Spleen (tissue), 11 donors: ENCODE measurements around the gene TRIM26. TPM values are rescaled to one million over a fixed set of nuclear protein-coding genes. Genes with fewer than 3 reads are reported as not detected.

Experiments
- DNase-seq: peaks from one replicate; pipeline ENCODE4 v3.0.0-alpha.2; 2020
- H3K27ac ChIP-seq, 8 donors: fragments of 200-600 bp; sonication (generic) in 7 of 8; 1 replicate in 4 of 8; 2 replicates in 4 of 8; pipeline versions ENCODE4 v1.5.0 to v1.8.0; 2016 to 2021; ENCODE audit warnings: inconsistent platforms in 4 of 8, mild to moderate bottlenecking in 4 of 8, moderate library complexity in 1 of 8
- H3K27me3 ChIP-seq, 7 donors: fragments of 200-600 bp; sonication (generic) in 6 of 7; replicated peaks in 1 of 7; 1 replicate in 4 of 7; 2 replicates in 3 of 7; pipeline versions ENCODE4 v1.5.0 to v1.8.0; 2016 to 2021; ENCODE audit warnings: inconsistent platforms in 3 of 7, mild to moderate bottlenecking in 1 of 7
- H3K36me3 ChIP-seq, 6 donors: fragments of 200-600 bp; sonication (generic) in 5 of 6; 1 replicate in 4 of 6; 2 replicates in 2 of 6; pipeline versions ENCODE4 v1.5.0 to v1.8.0; 2016 to 2021; ENCODE audit warnings: inconsistent platforms in 2 of 6
- H3K4me1 ChIP-seq, 6 donors: fragments of 200-600 bp; sonication (generic) in 5 of 6; 1 replicate in 3 of 6; 2 replicates in 3 of 6; pipeline versions ENCODE4 v1.5.0 to v1.8.0; 2016 to 2021; ENCODE audit warnings: inconsistent platforms in 3 of 6
- H3K4me3 ChIP-seq, 8 donors: fragments of 200-600 bp; sonication (generic) in 7 of 8; 1 replicate in 4 of 8; 2 replicates in 4 of 8; pipeline versions ENCODE4 v1.5.0 to v1.8.0; 2016 to 2021; ENCODE audit warnings: inconsistent platforms in 4 of 8, mild to moderate bottlenecking in 4 of 8, moderate library complexity in 2 of 8
- H3K9me3 ChIP-seq, 8 donors: fragments of 200-600 bp; sonication (generic) in 7 of 8; 1 replicate in 4 of 8; 2 replicates in 4 of 8; pipeline versions ENCODE4 v1.5.0 to v1.8.0; 2016 to 2021; ENCODE audit warnings: inconsistent platforms in 4 of 8
- CTCF ChIP-seq, 11 experiments: fragments of 200-600 bp in 7 of 11; fragments of 450-650 bp in 4 of 11; sonication (generic) in 4 of 11; IDR thresholded peaks in 8 of 11; conservative IDR thresholded peaks in 3 of 11; 1 replicate in 7 of 11; 2 replicates in 4 of 11; pipeline versions ENCODE4 v1.4.0 to v1.8.0; 2016 to 2021; ENCODE audit warnings: antibody characterized with exemption in 11 of 11, inconsistent platforms in 4 of 11, mild to moderate bottlenecking in 1 of 11
- POLR2A ChIP-seq, 3 donors: fragments of 450-650 bp; IDR thresholded peaks; one replicate each; pipeline ENCODE4 v1.5.1; 2017; ENCODE audit warnings: antibody characterized with exemption in 3 of 3, mild to moderate bottlenecking in 1 of 3
- POLR2AphosphoS5 ChIP-seq, 3 donors: sonication (generic); formaldehyde crosslinking; IDR thresholded peaks; one replicate each; pipeline ENCODE4 v1.5.1; 2017; ENCODE audit warnings: antibody characterized with exemption in 3 of 3
- WGBS, 5 donors: extraction: QIAGEN DNeasy Blood & Tissue Kit in 3 of 5; methylation state at CpG; one replicate each; pipeline versions ENCODE4 v1.1.5 to v1.1.7; 2013 to 2018; 5-methylcytosine and 5-hydroxymethylcytosine counted together
- intact Hi-C: fragments of 100-400 bp; cut with DNase I; formaldehyde crosslinking; loops from one replicate; pipeline ENCODE4 v1.15.0; 2023; ENCODE audit warnings: low total_unique reads
- polyA plus RNA-seq, 3 donors: library from polyadenylated mRNA; stranded (reverse); fragments of 200-250 nt; gene quantifications; one replicate each; pipeline ENCODE4 v1.2.1, GENCODE V29; 2013
- total RNA-seq, 7 donors: library from RNA; depleted of rRNA in 3 of 7; stranded (reverse); fragments of >200 nt in 3 of 7; fragmentation: NEBNext Ultra II Directional in 4 of 7; extraction: Animal tissue kit (Norgen Biotek cat#: 25700) in 4 of 7; gene quantifications; one replicate each; pipeline versions ENCODE4 v1.1.0 to v1.2.1, GENCODE V29; 2016 to 2021
- donor health status: healthy with polysubstance abuse.
- donor health status: DM: no; HTN: no; CAD: no; lungs with moderate emphysema.
- donor health status: DM: no; HTN: no; CAD: no.
- donor health status: Bipolar disorder and iron deficiency.
- donor health status: healthy.
- donor health status: DM: no; HTN: no; CAD: no.
- donor health status: DM: yes; HTN: yes; CAD: no.

Gene TRIM26
- total and polyA plus RNA-seq, 10 donors = 22.6 to 64.3 (median 46.8) TPM

- intact Hi-C loops = no loop called here
- H3K36me3 ChIP-seq = peaks cover 0 to 9% (median 0%) of the 10 kb centered on the region in 6 donors
- WGBS, 5 donors = 0 to 1% (median 0%) methylated on average over 12 of the region's 12 CpGs
- peaks cover 21 to 58% (median 48%) of the 10 kb centered on the region in 6 donors for H3K4me1 ChIP-seq
- no peak for DNase-seq
- no peaks in the 10 kb centered on the region for H3K27me3 ChIP-seq
- H3K9me3 ChIP-seq = no peaks in the 10 kb centered on the region
- H3K4me3 ChIP-seq = peak overlapping the region; percentile 64 to 86 (median 82)
- H3K27ac ChIP-seq = peak overlapping the region; percentile 97 to 100 (median 98)
- no peak for TF ChIP-seq POLR2AphosphoS5 (IDR thresholded peaks at IDR 0.05)
- TF ChIP-seq CTCF (IDR thresholded peaks at IDR 0.05 in 8 of 11, conservative IDR thresholded peaks at IDR 0.05 in 3 of 11) = no peak
- TF ChIP-seq POLR2A (IDR thresholded peaks at IDR 0.05) = no peak
Observed at GRCh38 chr6:30213667-30213956, 406 bp upstream of the TRIM26 start.

GRCh38 chr6:30211899-30212298 lies 1.3 kb downstream of the TRIM26 start:
- WGBS, 5 donors = 24 to 57% (median 51%) methylated on average over 3 of the region's 3 CpGs
- Histone ChIP-seq H3K4me3 (peak overlapping the region in 6 of 8 donors; percentile 64 to 86 (median 83)), H3K27me3 (no peaks in the 10 kb centered on the region), H3K36me3 (peaks cover 0 to 9% (median 0%) of the 10 kb centered on the region in 6 donors), H3K27ac (peak overlapping the region in 2 of 8 donors; percentile 100), H3K9me3 (no peaks in the 10 kb centered on the region), H3K4me1 (peaks cover 29 to 75% (median 64%) of the 10 kb centered on the region in 6 donors)
- DNase-seq = no peak
- TF ChIP-seq CTCF (IDR thresholded peaks at IDR 0.05 in 8 of 11, conservative IDR thresholded peaks at IDR 0.05 in 3 of 11) (no peak), POLR2A (IDR thresholded peaks at IDR 0.05) (no peak), POLR2AphosphoS5 (IDR thresholded peaks at IDR 0.05) (no peak)
- intact Hi-C loops = no loop called here

- no peak for DNase-seq
- intact Hi-C loops = no loop called here
- TF ChIP-seq CTCF (IDR thresholded peaks at IDR 0.05 in 8 of 11, conservative IDR thresholded peaks at IDR 0.05 in 3 of 11) = no peak
- no peak for TF ChIP-seq POLR2A (IDR thresholded peaks at IDR 0.05)
- no peak for TF ChIP-seq POLR2AphosphoS5 (IDR thresholded peaks at IDR 0.05)
- WGBS, 5 donors = 52 to 78% (median 67%) methylated on average over 2 of the region's 2 CpGs
- Histone ChIP-seq H3K36me3 (peaks cover 0 to 9% (median 0%) of the 10 kb centered on the region in 6 donors), H3K27ac (no peak overlapping the region), H3K4me3 (peak overlapping the region in 4 of 8 donors; percentile 75 to 86 (median 83)), H3K27me3 (no peaks in the 10 kb centered on the region), H3K4me1 (peaks cover 31 to 81% (median 68%) of the 10 kb centered on the region in 6 donors), H3K9me3 (no peaks in the 10 kb centered on the region)
Observed at GRCh38 chr6:30211306-30211705, 1.9 kb downstream of the TRIM26 start.

- Histone ChIP-seq H3K27ac (peak overlapping the region in 5 of 8 donors; percentile 13 to 62 (median 35)), H3K9me3 (no peaks in the 10 kb centered on the region), H3K36me3 (peaks cover 0 to 25% (median 0%) of the 10 kb centered on the region in 6 donors), H3K4me1 (peaks cover 31 to 100% (median 66%) of the 10 kb centered on the region in 6 donors), H3K27me3 (no peaks in the 10 kb centered on the region), H3K4me3 (no peak overlapping the region)
- WGBS, 5 donors = 67 to 83% (median 73%) methylated on average over 4 of the region's 4 CpGs
- TF ChIP-seq POLR2A (IDR thresholded peaks at IDR 0.05) (no peak), POLR2AphosphoS5 (IDR thresholded peaks at IDR 0.05) (no peak), CTCF (IDR thresholded peaks at IDR 0.05 in 8 of 11, conservative IDR thresholded peaks at IDR 0.05 in 3 of 11) (no peak)
- intact Hi-C loops = no loop called here
- DNase-seq = no peak
Observed at GRCh38 chr6:30207619-30208295, 5.4 kb downstream of the TRIM26 start.
